H9 (cell line): ENCODE data around the gene PRSS8. TPM values are rescaled to one million over a fixed set of nuclear protein-coding genes. Genes with fewer than 3 reads are reported as not detected.

Source experiments
- DNase-seq: peaks from one replicate; pipeline ENCODE4 v3.0.0-alpha.2; 2017
- H2AFZ ChIP-seq: one replicate; pipeline ENCODE4 v1.6.1; 2013; ENCODE audit warnings: mild to moderate bottlenecking, low read length, control low read depth, moderate library complexity
- H2AK5ac ChIP-seq: 2 replicates; pipeline ENCODE4 v1.6.1; 2013; ENCODE audit warnings: low read length, control low read depth, mixed read lengths; ENCODE audit not compliant: insufficient read length
- H2BK120ac ChIP-seq: one replicate; pipeline ENCODE4 v1.6.1; 2013; ENCODE audit warnings: low read depth, mild to moderate bottlenecking, low read length, control low read depth, inconsistent platforms; ENCODE audit not compliant: poor library complexity, severe bottlenecking
- H2BK12ac ChIP-seq: 2 replicates; pipeline ENCODE4 v1.6.1; 2013; ENCODE audit warnings: low read length, control low read depth, mixed read lengths, low read depth; ENCODE audit not compliant: insufficient read length
- H2BK15ac ChIP-seq: 2 replicates; pipeline ENCODE4 v1.6.1; 2013; ENCODE audit warnings: low read depth, low read length, control low read depth
- H2BK20ac ChIP-seq: one replicate; pipeline ENCODE4 v1.6.1; 2013; ENCODE audit warnings: low read depth, mild to moderate bottlenecking, low read length, control low read depth, inconsistent platforms; ENCODE audit not compliant: poor library complexity, severe bottlenecking
- H2BK5ac ChIP-seq: 2 replicates; pipeline ENCODE4 v1.6.1; 2013; ENCODE audit warnings: low read length, control low read depth, mixed read lengths; ENCODE audit not compliant: insufficient read length
- H3K14ac ChIP-seq: 2 replicates; pipeline ENCODE4 v1.6.1; 2013; ENCODE audit warnings: low read length, control low read depth; ENCODE audit not compliant: insufficient read depth
- H3K18ac ChIP-seq: 2 replicates; pipeline ENCODE4 v1.6.1; 2013; ENCODE audit warnings: low read depth, mild to moderate bottlenecking, mixed read lengths, low read length, control low read depth; ENCODE audit not compliant: insufficient read length
- H3K23ac ChIP-seq: 2 replicates; pipeline ENCODE4 v1.6.1; 2013; ENCODE audit warnings: low read length, control low read depth, mixed read lengths, low read depth; ENCODE audit not compliant: insufficient read length
- H3K23me2 ChIP-seq: 2 replicates; pipeline ENCODE4 v1.6.1; 2013; ENCODE audit warnings: low read depth, mild to moderate bottlenecking, mixed read lengths, low read length, control low read depth; ENCODE audit not compliant: insufficient read length, poor library complexity, severe bottlenecking
- H3K27ac ChIP-seq: 2 replicates; pipeline ENCODE4 v1.5.1; 2013; ENCODE audit warnings: low read length, control low read depth, mixed read lengths, low read depth; ENCODE audit not compliant: insufficient read length
- H3K27me3 ChIP-seq: 2 replicates; pipeline ENCODE4 v1.6.1; 2013; ENCODE audit warnings: low read length, control low read depth, inconsistent platforms; ENCODE audit not compliant: insufficient read depth
- H3K4ac ChIP-seq: 2 replicates; pipeline ENCODE4 v1.6.1; 2013; ENCODE audit warnings: low read depth, mild to moderate bottlenecking, control low read depth, inconsistent platforms, low read length, moderate library complexity
- H3K4me1 ChIP-seq: 2 replicates; pipeline ENCODE4 v1.6.1; 2013; ENCODE audit warnings: low read length, control low read depth, inconsistent platforms; ENCODE audit not compliant: insufficient read depth
- H3K4me2 ChIP-seq: 2 replicates; pipeline ENCODE4 v1.6.1; 2013; ENCODE audit warnings: low read length, control low read depth, mixed read lengths; ENCODE audit not compliant: insufficient read length, insufficient read depth
- H3K56ac ChIP-seq: 2 replicates; pipeline ENCODE4 v1.6.1; 2013; ENCODE audit warnings: low read depth, mild to moderate bottlenecking, mixed read lengths, low read length, control low read depth; ENCODE audit not compliant: insufficient read length
- H3K79me1 ChIP-seq: 2 replicates; pipeline ENCODE4 v1.6.1; 2013; ENCODE audit warnings: low read depth, mild to moderate bottlenecking, moderate library complexity, low read length, control low read depth, inconsistent platforms; ENCODE audit not compliant: insufficient read depth, poor library complexity, severe bottlenecking
- H3K79me2 ChIP-seq: 2 replicates; pipeline ENCODE4 v1.6.1; 2013; ENCODE audit warnings: low read length, control low read depth, inconsistent platforms; ENCODE audit not compliant: insufficient read depth
- H3K9ac ChIP-seq: 2 replicates; pipeline ENCODE4 v1.6.1; 2013; ENCODE audit warnings: low read length, control low read depth, mixed read lengths; ENCODE audit not compliant: insufficient read length; ENCODE audit errors: extremely low read depth
- H3K9me3 ChIP-seq: one replicate; pipeline ENCODE4 v1.6.1; 2013; ENCODE audit warnings: low read depth, low read length, inconsistent platforms; ENCODE audit not compliant: control insufficient read depth
- H3T11ph ChIP-seq: one replicate; pipeline ENCODE4 v1.6.1; 2013; ENCODE audit warnings: mild to moderate bottlenecking, low read length, control low read depth, inconsistent platforms
- H4K20me1 ChIP-seq: one replicate; pipeline ENCODE4 v1.6.1; 2013; ENCODE audit not compliant: control insufficient read depth, insufficient read length, insufficient read depth
- H4K5ac ChIP-seq: 2 replicates; pipeline ENCODE4 v1.6.1; 2013; ENCODE audit warnings: low read depth, mild to moderate bottlenecking, mixed read lengths, low read length, control low read depth; ENCODE audit not compliant: insufficient read length
- H4K8ac ChIP-seq: replicated peaks from 2 replicates; pipeline ENCODE4 v1.6.1; 2013; ENCODE audit warnings: low read length, control low read depth, mixed read lengths, low read depth; ENCODE audit not compliant: insufficient read length
- H4K91ac ChIP-seq: 2 replicates; pipeline ENCODE4 v1.6.1; 2013; ENCODE audit warnings: low read depth, mild to moderate bottlenecking, moderate library complexity, mixed read lengths, low read length, control low read depth; ENCODE audit not compliant: insufficient read length
- H3K27ac Mint-ChIP-seq, 3 experiments: 2 replicates in 2 of 3; 3 replicates in 1 of 3; pipeline ENCODE4 v1.8.0; 2020 to 2021; ENCODE audit warnings: mixed read lengths in 3 of 3, mild to moderate bottlenecking in 1 of 3, moderate library complexity in 1 of 3
- H3K27me3 Mint-ChIP-seq: 2 replicates; pipeline ENCODE4 v1.8.0; 2021; ENCODE audit warnings: low read depth, mild to moderate bottlenecking, moderate library complexity, mixed read lengths
- H3K36me3 Mint-ChIP-seq, 3 experiments: 2 replicates in 2 of 3; 3 replicates in 1 of 3; pipeline ENCODE4 v1.8.0; 2020 to 2021; ENCODE audit warnings: low read depth in 3 of 3, mixed read lengths in 3 of 3; ENCODE audit not compliant: insufficient read depth in 1 of 3
- H3K4me1 Mint-ChIP-seq, 2 experiments: 2 replicates each; pipeline ENCODE4 v1.8.0; 2020; ENCODE audit warnings: mixed read lengths in 2 of 2
- H3K4me3 Mint-ChIP-seq, 2 experiments: 2 replicates in 1 of 2; 3 replicates in 1 of 2; pipeline ENCODE4 v1.8.0; 2020 to 2021; ENCODE audit warnings: mild to moderate bottlenecking in 2 of 2, mixed read lengths in 2 of 2, moderate library complexity in 1 of 2
- H3K9me3 Mint-ChIP-seq, 2 experiments: 2 replicates in 1 of 2; 3 replicates in 1 of 2; pipeline ENCODE4 v1.8.0; 2020; ENCODE audit warnings: mild to moderate bottlenecking in 2 of 2, mixed read lengths in 2 of 2, moderate library complexity in 1 of 2
- WGBS: extraction: QIAGEN DNeasy Blood & Tissue Kit; methylation state at CpG from one replicate; pipeline ENCODE4 v1.1.7; 2013; ENCODE audit warnings: missing lambda C conversion rate, low lambda C conversion rate, mixed read lengths; ENCODE audit not compliant: insufficient read length; ENCODE audit errors: extremely low coverage; 5-methylcytosine and 5-hydroxymethylcytosine counted together
- total RNA-seq: library from RNA; stranded (reverse); gene quantifications from 2 replicates; pipeline ENCODE4 v1.2.1, GENCODE V29; 2021
- TF ChIP-seq, protein P1 (sequence below): fragments of 200-600 bp; sonication (generic); conservative IDR thresholded peaks from 3 replicates; pipeline ENCODE4 v1.8.0; 2021; ENCODE audit warnings: antibody characterized with exemption, mild to moderate bottlenecking

The PRSS8 gene
- total RNA-seq, 1 experiment from 2014 or later = 64.0 TPM

DNA sequence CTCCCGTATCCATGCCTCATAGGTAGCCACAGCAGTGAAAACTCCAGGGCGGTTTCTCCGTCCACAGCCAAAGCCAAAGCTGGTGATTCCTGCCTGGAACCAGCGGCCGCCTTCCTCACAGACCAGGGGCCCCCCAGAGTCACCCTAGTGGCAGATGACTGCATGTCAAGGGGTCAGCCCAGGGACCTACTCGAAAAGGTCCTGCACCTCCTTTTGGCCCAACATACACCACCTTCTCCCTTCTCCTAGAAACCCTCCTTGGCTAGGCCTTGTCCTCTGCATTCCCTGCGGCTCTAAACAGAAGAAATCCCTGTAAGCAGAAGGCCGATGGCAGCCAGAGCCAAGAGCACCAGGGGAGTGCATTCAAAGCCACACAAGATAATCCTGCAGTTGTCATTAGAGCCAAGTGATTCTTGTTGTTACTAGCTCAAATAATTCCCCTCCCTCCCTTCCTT lies 8.2 kb upstream of the PRSS8 start:
- no peaks in the 10 kb centered on the region for H3K79me1 ChIP-seq
- no peaks in the 10 kb centered on the region for H3K36me3 Mint-ChIP-seq
- no peak for DNase-seq
- no peak overlapping the region for H3K4ac ChIP-seq
- no peak overlapping the region for H2BK120ac ChIP-seq
- H4K20me1 ChIP-seq = no peaks in the 10 kb centered on the region
- H3K4me2 ChIP-seq = no peak overlapping the region
- no peak overlapping the region for H3K27ac Mint-ChIP-seq
- H3K9ac ChIP-seq = no peak overlapping the region
- H3K27ac ChIP-seq = no peak overlapping the region
- H3K9me3 Mint-ChIP-seq = no peaks in the 10 kb centered on the region; a peak in 1 of 5 replicates
- H3K4me3 Mint-ChIP-seq = peak overlapping the region in 1 of 2 experiments; percentile 24; a peak in 2 of 5 replicates
- H4K5ac ChIP-seq = no peak overlapping the region
- peaks cover 4% of the 10 kb centered on the region for H3K4me1 ChIP-seq
- no peak overlapping the region for H3T11ph ChIP-seq
- no peak overlapping the region for H3K23ac ChIP-seq
- peaks cover 24 to 46% of the 10 kb centered on the region in 2 experiments for H3K4me1 Mint-ChIP-seq
- H2BK12ac ChIP-seq = no peak overlapping the region
- no peak overlapping the region for H3K18ac ChIP-seq
- H2BK15ac ChIP-seq = no peak overlapping the region; the same call in 1 of the 2 replicates
- H3K79me2 ChIP-seq = no peaks in the 10 kb centered on the region
- WGBS = no CpG with 5 or more reads among the region's 8 CpGs
- no peak overlapping the region for H2BK5ac ChIP-seq
- no peak overlapping the region for H2AFZ ChIP-seq
- H3K14ac ChIP-seq = no peak overlapping the region
- no peaks in the 10 kb centered on the region; the same call in 1 of the 2 replicates for H3K27me3 ChIP-seq
- H3K9me3 ChIP-seq = no peaks in the 10 kb centered on the region
- H3K27me3 Mint-ChIP-seq = peaks cover 46% of the 10 kb centered on the region
- H3K23me2 ChIP-seq = peaks cover 7% of the 10 kb centered on the region
- H2BK20ac ChIP-seq = no peak overlapping the region
- no peak overlapping the region for H4K91ac ChIP-seq
- no peak overlapping the region for H2AK5ac ChIP-seq
- H4K8ac ChIP-seq = no peak overlapping the region
- H3K56ac ChIP-seq = no peak overlapping the region
- TF ChIP-seq, protein P1, sequence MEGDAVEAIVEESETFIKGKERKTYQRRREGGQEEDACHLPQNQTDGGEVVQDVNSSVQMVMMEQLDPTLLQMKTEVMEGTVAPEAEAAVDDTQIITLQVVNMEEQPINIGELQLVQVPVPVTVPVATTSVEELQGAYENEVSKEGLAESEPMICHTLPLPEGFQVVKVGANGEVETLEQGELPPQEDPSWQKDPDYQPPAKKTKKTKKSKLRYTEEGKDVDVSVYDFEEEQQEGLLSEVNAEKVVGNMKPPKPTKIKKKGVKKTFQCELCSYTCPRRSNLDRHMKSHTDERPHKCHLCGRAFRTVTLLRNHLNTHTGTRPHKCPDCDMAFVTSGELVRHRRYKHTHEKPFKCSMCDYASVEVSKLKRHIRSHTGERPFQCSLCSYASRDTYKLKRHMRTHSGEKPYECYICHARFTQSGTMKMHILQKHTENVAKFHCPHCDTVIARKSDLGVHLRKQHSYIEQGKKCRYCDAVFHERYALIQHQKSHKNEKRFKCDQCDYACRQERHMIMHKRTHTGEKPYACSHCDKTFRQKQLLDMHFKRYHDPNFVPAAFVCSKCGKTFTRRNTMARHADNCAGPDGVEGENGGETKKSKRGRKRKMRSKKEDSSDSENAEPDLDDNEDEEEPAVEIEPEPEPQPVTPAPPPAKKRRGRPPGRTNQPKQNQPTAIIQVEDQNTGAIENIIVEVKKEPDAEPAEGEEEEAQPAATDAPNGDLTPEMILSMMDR = peak; percentile 35
